Stomach (tissue), 4 donors: ENCODE data around the gene PCBP2.

Experiments used
- CTCF ChIP-seq, 7 experiments: fragments of 450-650 bp in 4 of 7; fragments of 200-600 bp in 3 of 7; sonication (generic) in 3 of 7; IDR thresholded peaks; one replicate each; pipeline ENCODE4 v1.5.1; 2016 to 2019; ENCODE audit warnings: antibody characterized with exemption in 7 of 7, control low read depth in 2 of 7, mild to moderate bottlenecking in 1 of 7
- POLR2A ChIP-seq, 4 donors: fragments of 450-650 bp; IDR thresholded peaks; one replicate each; pipeline ENCODE4 v1.6.1; 2016; ENCODE audit warnings: antibody characterized with exemption in 4 of 4, control low read depth in 2 of 4, mild to moderate bottlenecking in 1 of 4, moderate library complexity in 1 of 4

- TF ChIP-seq CTCF (IDR thresholded peaks at IDR 0.05) (no peak), POLR2A (IDR thresholded peaks at IDR 0.05) (no peak)
Observed at GRCh38 chr12:53462935-53463334, 11.0 kb downstream of the PCBP2 start.
